Thyroid gland (tissue), 4 donors: Measurements from ENCODE around the gene ASNSD1.

ENCODE experiments used
- POLR2A ChIP-seq, 2 donors: fragments of 450-650 bp; IDR thresholded peaks; one replicate each; pipeline ENCODE4 v1.6.1; 2017; ENCODE audit warnings: antibody characterized with exemption in 2 of 2, mild to moderate bottlenecking in 2 of 2, moderate library complexity in 1 of 2
- TF ChIP-seq, protein P1 (sequence below), 6 experiments: fragments of 200-600 bp in 3 of 6; fragments of 450-650 bp in 3 of 6; sonication (generic) in 3 of 6; IDR thresholded peaks; one replicate each; pipeline ENCODE4 v1.5.1; 2016 to 2019; ENCODE audit warnings: antibody characterized with exemption in 6 of 6, mild to moderate bottlenecking in 2 of 6, inconsistent platforms in 1 of 6, moderate library complexity in 1 of 6

DNA sequence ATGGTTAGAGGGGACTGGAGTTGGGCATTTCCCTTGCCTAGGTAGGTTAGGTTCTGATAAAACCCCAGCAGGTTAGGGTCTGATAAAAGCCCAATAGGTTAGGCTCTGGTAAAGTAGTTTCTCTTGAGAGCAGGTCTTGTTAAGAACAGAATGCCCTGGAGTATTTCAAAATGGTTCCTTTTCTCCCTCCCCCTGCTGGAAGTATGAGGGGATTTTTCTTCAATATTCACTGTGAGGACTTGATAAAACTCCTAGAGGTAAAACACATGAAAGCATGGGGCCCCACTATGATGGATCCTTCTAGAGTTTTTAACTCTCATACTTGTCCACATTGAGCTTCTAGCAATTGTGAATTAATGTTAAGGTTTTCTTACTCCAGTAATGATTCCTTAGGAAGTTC lies 40.8 kb downstream of the ASNSD1 start:
- TF ChIP-seq, protein P1, sequence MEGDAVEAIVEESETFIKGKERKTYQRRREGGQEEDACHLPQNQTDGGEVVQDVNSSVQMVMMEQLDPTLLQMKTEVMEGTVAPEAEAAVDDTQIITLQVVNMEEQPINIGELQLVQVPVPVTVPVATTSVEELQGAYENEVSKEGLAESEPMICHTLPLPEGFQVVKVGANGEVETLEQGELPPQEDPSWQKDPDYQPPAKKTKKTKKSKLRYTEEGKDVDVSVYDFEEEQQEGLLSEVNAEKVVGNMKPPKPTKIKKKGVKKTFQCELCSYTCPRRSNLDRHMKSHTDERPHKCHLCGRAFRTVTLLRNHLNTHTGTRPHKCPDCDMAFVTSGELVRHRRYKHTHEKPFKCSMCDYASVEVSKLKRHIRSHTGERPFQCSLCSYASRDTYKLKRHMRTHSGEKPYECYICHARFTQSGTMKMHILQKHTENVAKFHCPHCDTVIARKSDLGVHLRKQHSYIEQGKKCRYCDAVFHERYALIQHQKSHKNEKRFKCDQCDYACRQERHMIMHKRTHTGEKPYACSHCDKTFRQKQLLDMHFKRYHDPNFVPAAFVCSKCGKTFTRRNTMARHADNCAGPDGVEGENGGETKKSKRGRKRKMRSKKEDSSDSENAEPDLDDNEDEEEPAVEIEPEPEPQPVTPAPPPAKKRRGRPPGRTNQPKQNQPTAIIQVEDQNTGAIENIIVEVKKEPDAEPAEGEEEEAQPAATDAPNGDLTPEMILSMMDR (IDR thresholded peaks at IDR 0.05), result no peak
- no peak for TF ChIP-seq POLR2A (IDR thresholded peaks at IDR 0.05)
